HEK293 (cell line): Measurements from ENCODE around the gene SAMD13.
A peak's percentile ranks its signal among the peaks of the same experiment; 100 is the strongest.

Experiments used
- CTCF ChIA-PET: fragments of 350-600 bp; formaldehyde crosslinking; extraction: SDS; loops from one replicate; lab custom pipeline; 2021; ENCODE audit warnings: antibody characterized with exemption; lab: Yijun Ruan, JAX
- POLR2A ChIA-PET: fragments of 300-600 bp; formaldehyde crosslinking; extraction: SDS; loops from one replicate; lab custom pipeline; 2020; ENCODE audit warnings: antibody characterized with exemption, inconsistent platforms; lab: Yijun Ruan, JAX
- H3K27ac ChIP-seq: fragments of 200-500 bp; sonication (Bioruptor generic); 2 replicates; pipeline ENCODE4 v1.5.1; 2014; ENCODE audit warnings: low read depth, low read length, control low read depth, inconsistent platforms; ENCODE audit errors: extremely low read depth
- H3K36me3 ChIP-seq, 2 experiments: fragments of 200-500 bp in 1 of 2; sonication (Bioruptor generic) in 1 of 2; 1 replicate in 1 of 2; 2 replicates in 1 of 2; pipeline ENCODE4 v1.5.1; 2014 to 2017; ENCODE audit warnings: inconsistent platforms in 2 of 2, low read length in 2 of 2; ENCODE audit not compliant: control insufficient read depth in 2 of 2, insufficient read depth in 1 of 2
- H3K4me1 ChIP-seq: fragments of 200-500 bp; sonication (Bioruptor generic); 2 replicates; pipeline ENCODE4 v1.5.1; 2014; ENCODE audit warnings: mild to moderate bottlenecking, low read length, inconsistent platforms; ENCODE audit not compliant: control insufficient read depth, insufficient read depth
- H3K4me3 ChIP-seq: 2 replicates; pipeline ENCODE4 v1.5.1; 2011; ENCODE audit warnings: low read depth, mild to moderate bottlenecking, control low read depth, low read length, moderate library complexity
- H3K9me3 ChIP-seq: fragments of 200-500 bp; sonication (Bioruptor generic); 2 replicates; pipeline ENCODE4 v1.5.1; 2014; ENCODE audit warnings: low read depth, low read length, inconsistent platforms; ENCODE audit not compliant: control insufficient read depth, insufficient read depth
- ATF2 ChIP-seq: fragments of 450-650 bp; formaldehyde crosslinking; IDR thresholded peaks from 2 replicates; pipeline ENCODE4 v1.5.1; 2016; ENCODE audit warnings: missing biosample characterization, missing genetic modification characterization, low read depth
- GLIS1 ChIP-seq: fragments of 450-650 bp; formaldehyde crosslinking; IDR thresholded peaks from 2 replicates; pipeline ENCODE4 v1.5.1; 2016; ENCODE audit warnings: missing biosample characterization, missing genetic modification characterization
- HIC1 ChIP-seq: fragments of 450-650 bp; formaldehyde crosslinking; IDR thresholded peaks from 2 replicates; pipeline ENCODE4 v1.5.1; 2016; ENCODE audit warnings: missing biosample characterization, missing genetic modification characterization
- IKZF3 ChIP-seq: fragments of 450-650 bp; IDR thresholded peaks from 2 replicates; pipeline ENCODE4 v1.5.0; 2018; ENCODE audit warnings: missing biosample characterization, mild to moderate bottlenecking, missing genetic modification characterization, moderate library complexity
- OSR2 ChIP-seq: fragments of 450-650 bp; formaldehyde crosslinking; IDR thresholded peaks from 2 replicates; pipeline ENCODE4 v1.5.1; 2016; ENCODE audit warnings: missing biosample characterization, missing genetic modification characterization
- PBX3 ChIP-seq: sonication (generic); formaldehyde crosslinking; IDR thresholded peaks from 2 replicates; pipeline ENCODE4 v1.8.1; 2022; ENCODE audit warnings: mild to moderate bottlenecking, moderate library complexity, missing genetic modification reagents
- SP3 ChIP-seq: fragments of 450-650 bp; formaldehyde crosslinking; IDR thresholded peaks from 2 replicates; pipeline ENCODE4 v1.5.1; 2016; ENCODE audit warnings: missing biosample characterization, missing genetic modification characterization
- ZBTB21 ChIP-seq: fragments of 450-650 bp; formaldehyde crosslinking; IDR thresholded peaks from 2 replicates; pipeline ENCODE4 v1.5.1; 2017; ENCODE audit warnings: missing biosample characterization, missing genetic modification characterization
- ZBTB48 ChIP-seq: fragments of 450-650 bp; formaldehyde crosslinking; IDR thresholded peaks from 2 replicates; pipeline ENCODE4 v1.5.1; 2016; ENCODE audit warnings: missing biosample characterization, missing genetic modification characterization
- ZBTB7A ChIP-seq: fragments of 450-650 bp; formaldehyde crosslinking; IDR thresholded peaks from 2 replicates; pipeline ENCODE4 v1.5.1; 2016; ENCODE audit warnings: low read depth, missing biosample characterization, missing genetic modification characterization
- ZBTB8A ChIP-seq: fragments of 450-650 bp; formaldehyde crosslinking; IDR thresholded peaks from 2 replicates; pipeline ENCODE4 v1.5.1; 2016; ENCODE audit warnings: missing biosample characterization, missing genetic modification characterization
- ZFP69B ChIP-seq: fragments of 450-650 bp; formaldehyde crosslinking; IDR thresholded peaks from 2 replicates; pipeline ENCODE4 v1.5.1; 2016; ENCODE audit warnings: missing biosample characterization, missing genetic modification characterization
- ZNF132 ChIP-seq: fragments of 450-650 bp; formaldehyde crosslinking; IDR thresholded peaks from 2 replicates; pipeline ENCODE4 v1.5.1; 2017; ENCODE audit warnings: missing biosample characterization, missing genetic modification characterization, borderline replicate concordance
- ZNF133 ChIP-seq: fragments of 450-650 bp; formaldehyde crosslinking; IDR thresholded peaks from 2 replicates; pipeline ENCODE4 v1.5.1; 2016; ENCODE audit warnings: missing biosample characterization, missing genetic modification characterization
- ZNF184 ChIP-seq: fragments of 450-650 bp; IDR thresholded peaks from 2 replicates; pipeline ENCODE4 v1.5.1; 2018; ENCODE audit warnings: missing biosample characterization, mild to moderate bottlenecking, missing genetic modification characterization
- ZNF214 ChIP-seq: fragments of 450-650 bp; formaldehyde crosslinking; IDR thresholded peaks from 2 replicates; pipeline ENCODE4 v1.5.1; 2017; ENCODE audit warnings: missing biosample characterization, mild to moderate bottlenecking, missing genetic modification characterization, borderline replicate concordance
- ZNF221 ChIP-seq: fragments of 450-650 bp; formaldehyde crosslinking; IDR thresholded peaks from 2 replicates; pipeline ENCODE4 v1.5.1; 2017; ENCODE audit warnings: missing biosample characterization, missing genetic modification characterization, borderline replicate concordance
- ZNF423 ChIP-seq: fragments of 450-650 bp; formaldehyde crosslinking; IDR thresholded peaks from 2 replicates; pipeline ENCODE4 v1.5.1; 2016; ENCODE audit warnings: missing biosample characterization, missing genetic modification characterization
- ZNF513 ChIP-seq: fragments of 450-650 bp; IDR thresholded peaks from 2 replicates; pipeline ENCODE4 v1.5.1; 2018; ENCODE audit warnings: missing biosample characterization, missing genetic modification characterization
- ZNF692 ChIP-seq: fragments of 450-650 bp; formaldehyde crosslinking; IDR thresholded peaks from 2 replicates; pipeline ENCODE4 v1.5.1; 2016; ENCODE audit warnings: missing biosample characterization, missing genetic modification characterization
- ZSCAN16 ChIP-seq: fragments of 450-650 bp; formaldehyde crosslinking; IDR thresholded peaks from 2 replicates; pipeline ENCODE4 v1.5.1; 2016; ENCODE audit warnings: missing biosample characterization, missing genetic modification characterization
- ZSCAN4 ChIP-seq: fragments of 450-650 bp; formaldehyde crosslinking; IDR thresholded peaks from 2 replicates; pipeline ENCODE4 v1.5.1; 2017; ENCODE audit warnings: missing biosample characterization, missing genetic modification characterization

SAMD13 gene

GRCh38 chr1:84255582-84255981 is 45.9 kb upstream of the SAMD13 start:
- H3K4me1 ChIP-seq = no peaks in the 10 kb centered on the region
- no peak for TF ChIP-seq HIC1
- no peak for TF ChIP-seq GLIS1 (tag by site-specific recombination)
- TF ChIP-seq OSR2 (tag by site-specific recombination) = no peak
- TF ChIP-seq ZFP69B (tag by site-specific recombination) = no peak
- no peak for TF ChIP-seq ATF2
- TF ChIP-seq ZNF221 (tag by site-specific recombination) = no peak
- TF ChIP-seq ZNF133 (tag by site-specific recombination) = no peak
- no peak for TF ChIP-seq ZNF513
- no peak for TF ChIP-seq ZBTB48 (tag by site-specific recombination)
- no peak for TF ChIP-seq ZNF184
- no peak for TF ChIP-seq PBX3 (CRISPR knock-in tag)
- TF ChIP-seq ZSCAN4 = no peak
- TF ChIP-seq SP3 = no peak
- no peak for TF ChIP-seq ZBTB7A (tag by site-specific recombination)
- TF ChIP-seq ZNF214 (tag by site-specific recombination) = no peak
- TF ChIP-seq ZNF132 (tag by site-specific recombination) = no peak
- TF ChIP-seq ZNF423 = no peak
- no peak for TF ChIP-seq ZBTB8A (tag by site-specific recombination)
- TF ChIP-seq ZSCAN16 = no peak
- no peaks in the 10 kb centered on the region for H3K9me3 ChIP-seq
- ChIA-PET POLR2A (no interaction called here), CTCF (no interaction called here)
- H3K27ac ChIP-seq = no peak overlapping the region
- H3K36me3 ChIP-seq = no peaks in the 10 kb centered on the region
- H3K4me3 ChIP-seq = no peak overlapping the region

GRCh38 chr1:84257617-84258016 is 43.9 kb upstream of the SAMD13 start:
- Histone ChIP-seq H3K27ac (no peak overlapping the region), H3K36me3 (no peaks in the 10 kb centered on the region), H3K4me3 (no peak overlapping the region), H3K4me1 (no peaks in the 10 kb centered on the region), H3K9me3 (no peaks in the 10 kb centered on the region)
- peak; percentile 53 for TF ChIP-seq ZBTB21 (tag by site-specific recombination)
- peak; percentile 97 for TF ChIP-seq ZNF692 (tag by site-specific recombination)
- no peak for TF ChIP-seq IKZF3 (tag by site-specific recombination)
- TF ChIP-seq ZFP69B (tag by site-specific recombination) = peak; percentile 70; the same call in 1 of the 2 replicates
- CTCF ChIA-PET = interaction anchor here (0.8 kb wide), 1 partner anchor 9 kb away, joined by 4 read pairs; no protein-coding TSS in a partner anchor
- POLR2A ChIA-PET = no interaction called here
